ENCODE data around the gene LUZP1. TPM values are rescaled to one million over a fixed set of nuclear protein-coding genes. Genes with fewer than 3 reads are reported as not detected.

The LUZP1 gene
- total RNA-seq, 1 donor from 2014 or later, result 5.5 TPM

- no peak for DNase-seq
Measured at GRCh38 chr1:23150742-23151141, 17.9 kb downstream of the LUZP1 start.

DNA sequence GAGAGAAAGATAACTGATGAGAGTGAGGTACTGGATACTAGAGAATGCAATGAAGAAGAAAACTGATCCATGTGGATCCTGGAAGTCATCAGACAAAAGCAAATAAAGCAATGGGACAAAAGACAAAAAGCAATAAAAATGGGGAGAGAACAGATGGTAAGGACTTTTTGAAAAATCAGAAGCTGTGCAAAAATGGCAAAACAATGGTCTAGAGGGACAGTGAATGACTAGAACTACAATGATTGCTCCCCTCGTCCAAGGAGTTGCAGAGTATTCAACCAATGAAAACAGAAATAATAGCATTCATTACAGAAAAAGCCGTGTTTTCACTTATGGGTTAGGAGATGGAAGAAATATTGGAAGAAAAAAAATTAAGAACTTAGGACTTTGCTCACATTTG lies 18.5 kb downstream of the LUZP1 start:
- DNase-seq, result no peak

DNA sequence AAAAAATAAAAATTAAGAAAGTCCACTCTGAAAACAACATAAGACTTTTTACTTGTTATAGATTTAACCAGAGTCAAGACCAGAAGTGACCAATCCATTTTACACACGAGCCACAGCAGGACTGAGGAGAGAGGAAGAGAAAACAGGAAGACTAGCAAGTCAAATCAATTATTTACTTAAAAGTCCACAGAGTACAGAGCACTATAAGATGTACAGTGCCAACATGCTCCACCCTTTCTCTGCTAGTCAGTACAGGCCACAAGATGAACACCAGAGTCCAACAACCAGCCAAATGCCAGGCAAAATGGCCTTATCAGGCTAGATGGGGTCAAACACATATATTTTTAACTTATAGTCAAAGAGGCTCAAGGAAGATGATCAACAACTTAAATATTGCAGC lies 19.5 kb downstream of the LUZP1 start:
- DNase-seq, result no peak

DNA sequence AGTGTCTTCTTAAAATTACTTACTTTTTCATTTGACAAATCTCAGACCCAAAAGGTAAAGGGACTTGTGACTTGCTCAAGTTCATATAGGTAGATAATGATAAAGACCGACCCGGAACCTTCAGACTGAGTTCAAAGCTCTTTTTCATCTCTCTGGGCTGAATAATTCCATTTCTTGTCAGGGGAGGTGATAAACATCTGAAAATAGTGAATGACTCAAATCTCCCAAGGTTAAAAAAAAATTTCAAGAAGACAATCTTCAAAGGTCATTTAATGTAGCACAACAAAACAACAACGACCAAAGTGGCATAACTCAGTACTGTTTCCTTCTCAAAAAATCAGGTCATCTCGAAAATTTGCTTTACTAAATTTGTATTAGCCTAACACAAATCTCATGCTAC lies 20.6 kb downstream of the LUZP1 start:
- no peak for DNase-seq

GRCh38 chr1:23140940-23141596 lies 27.6 kb downstream of the LUZP1 start:
- no peak for DNase-seq

DNA sequence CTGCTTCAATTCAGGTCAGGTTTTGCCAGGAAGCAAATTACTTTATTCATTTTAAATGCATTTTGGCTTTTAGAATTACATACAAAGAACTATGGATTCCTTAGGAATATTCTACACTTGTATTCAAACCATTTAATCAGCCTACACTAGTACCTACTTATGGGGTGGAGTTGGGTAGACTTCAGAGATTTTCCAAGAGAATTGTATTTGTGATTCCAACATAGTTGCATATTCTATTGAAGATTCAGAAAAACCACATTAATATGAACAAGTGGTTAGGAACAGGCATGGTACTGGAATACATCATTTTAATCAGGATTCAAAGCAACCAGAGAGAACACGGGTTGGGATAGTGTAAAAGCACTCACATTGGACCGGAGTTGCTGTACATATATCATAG lies 33.4 kb downstream of the LUZP1 start:
- no peak for DNase-seq

- no peak for DNase-seq
Measured at GRCh38 chr1:23134055-23134454, 34.6 kb downstream of the LUZP1 start.

- no peak for DNase-seq
Measured at GRCh38 chr1:23133587-23133986, 35.1 kb downstream of the LUZP1 start.

DNA sequence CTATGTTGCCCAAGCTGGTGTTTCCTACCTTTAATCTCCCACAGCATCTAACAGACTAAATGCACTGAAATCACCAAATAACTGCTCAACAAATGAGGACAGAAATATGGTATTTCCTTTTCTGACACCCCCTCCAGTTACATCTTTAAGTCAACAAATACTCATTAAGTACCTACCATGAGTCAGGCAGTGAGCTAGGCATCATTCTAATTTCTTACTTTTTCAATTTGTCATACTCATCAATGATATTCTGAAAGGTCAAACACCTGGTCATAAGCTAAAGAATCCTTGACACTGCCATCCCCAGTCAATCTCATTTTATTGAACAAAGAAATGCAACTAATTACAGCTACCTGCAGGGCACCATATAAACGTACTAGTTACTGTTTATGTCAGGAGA lies 36.6 kb downstream of the LUZP1 start:
- DNase-seq, result no peak

GRCh38 chr1:23129846-23130245 lies 38.8 kb downstream of the LUZP1 start:
- DNase-seq, result no peak

DNA sequence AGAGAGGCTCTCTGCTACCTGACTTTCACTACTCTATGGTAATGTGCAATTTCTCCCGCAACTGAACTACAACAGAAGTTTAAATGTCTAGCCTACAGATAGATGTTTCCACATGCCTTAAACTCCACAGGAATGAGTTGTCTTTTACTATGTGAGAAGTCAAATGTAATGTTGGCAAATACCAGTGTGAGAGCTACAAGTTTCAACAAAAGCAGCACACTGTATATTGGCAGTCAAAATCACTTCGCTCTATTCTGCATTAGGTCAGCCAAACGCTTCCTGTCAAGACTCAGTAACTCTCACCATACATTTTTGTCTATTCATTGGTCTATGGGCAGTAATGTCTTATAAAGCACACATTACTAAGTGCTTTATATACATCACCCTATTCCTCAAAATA lies 41.9 kb downstream of the LUZP1 start:
- no peak for DNase-seq

- DNase-seq, result no peak
Measured at GRCh38 chr1:23126200-23126599, 42.5 kb downstream of the LUZP1 start.

GRCh38 chr1:23125489-23125888 lies 43.2 kb downstream of the LUZP1 start:
- DNase-seq, result no peak

GRCh38 chr1:23124259-23125026 lies 44.2 kb downstream of the LUZP1 start:
- DNase-seq, result no peak

DNA sequence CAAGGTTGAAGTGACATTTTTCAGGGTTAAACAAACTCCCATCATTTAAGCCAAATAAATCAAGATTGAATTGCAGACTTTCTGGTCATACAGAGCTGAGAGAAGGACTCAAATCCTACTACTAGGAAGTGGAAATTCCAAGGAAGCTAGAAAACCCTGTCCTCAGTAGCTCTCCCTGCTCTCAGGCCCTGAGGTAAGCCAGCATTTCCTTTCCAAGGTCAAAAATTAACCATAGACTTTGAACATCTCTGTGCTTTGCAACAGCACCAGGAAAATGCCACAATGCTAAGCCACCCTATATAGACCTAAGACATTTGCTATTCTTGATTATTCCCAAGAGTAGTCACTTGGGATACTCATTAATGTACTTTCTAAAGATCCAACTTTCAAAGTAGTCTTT lies 45.1 kb downstream of the LUZP1 start:
- DNase-seq, result no peak

DNA sequence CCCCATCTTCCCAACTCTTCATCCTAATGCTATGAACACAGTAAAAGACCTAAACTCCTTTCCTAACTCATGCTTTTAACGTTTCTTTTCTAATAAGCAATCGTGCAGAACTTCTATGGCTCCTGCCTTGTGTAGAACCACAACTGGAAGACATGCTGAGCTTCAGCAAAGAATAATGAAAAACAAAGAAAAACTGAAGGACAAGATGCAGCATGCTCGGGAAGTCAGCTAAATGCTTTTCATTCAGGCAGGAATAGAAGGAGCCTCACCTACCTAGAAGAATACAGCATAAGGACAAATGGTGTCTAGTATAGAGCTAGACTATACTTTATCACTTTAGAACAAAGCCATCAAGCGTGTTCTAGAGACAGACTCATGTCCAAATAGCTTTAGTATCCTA lies 45.9 kb downstream of the LUZP1 start:
- DNase-seq, result no peak

DNA sequence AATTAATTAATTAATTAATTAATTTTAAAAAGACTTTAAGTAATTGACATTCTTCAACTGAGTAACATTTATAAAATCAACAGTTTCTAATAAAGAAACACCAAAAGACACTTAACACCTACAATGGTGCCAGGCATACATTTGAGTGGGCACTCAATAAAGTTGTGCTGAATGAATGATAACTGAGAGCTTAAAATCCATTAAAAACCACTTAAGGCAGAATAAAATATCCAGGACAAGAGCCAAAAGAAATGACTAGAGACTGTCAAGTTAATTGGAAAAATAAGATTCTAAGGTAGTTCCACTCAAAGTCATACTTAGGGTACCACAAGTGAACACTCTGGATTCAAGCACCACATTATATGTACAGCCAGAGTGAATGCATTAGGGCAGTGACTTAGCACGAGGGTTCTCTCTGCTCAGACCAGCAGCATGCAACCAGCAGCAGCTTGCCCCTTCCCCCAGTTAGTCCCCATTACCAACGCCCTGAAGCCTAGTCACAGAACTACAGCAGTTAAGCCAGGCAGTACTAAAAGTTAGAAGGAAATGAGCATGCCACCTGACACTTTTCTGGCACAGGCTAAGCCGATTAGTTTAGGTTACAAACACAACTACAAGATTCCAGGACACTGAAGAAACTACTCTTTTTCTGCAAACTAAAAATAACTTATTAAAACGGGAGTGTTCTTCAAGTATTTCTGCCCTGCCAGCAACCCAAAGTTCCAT lies 46.5 kb downstream of the LUZP1 start:
- no peak for DNase-seq

GRCh38 chr1:23120383-23120782 lies 48.3 kb downstream of the LUZP1 start:
- no peak for DNase-seq

DNA sequence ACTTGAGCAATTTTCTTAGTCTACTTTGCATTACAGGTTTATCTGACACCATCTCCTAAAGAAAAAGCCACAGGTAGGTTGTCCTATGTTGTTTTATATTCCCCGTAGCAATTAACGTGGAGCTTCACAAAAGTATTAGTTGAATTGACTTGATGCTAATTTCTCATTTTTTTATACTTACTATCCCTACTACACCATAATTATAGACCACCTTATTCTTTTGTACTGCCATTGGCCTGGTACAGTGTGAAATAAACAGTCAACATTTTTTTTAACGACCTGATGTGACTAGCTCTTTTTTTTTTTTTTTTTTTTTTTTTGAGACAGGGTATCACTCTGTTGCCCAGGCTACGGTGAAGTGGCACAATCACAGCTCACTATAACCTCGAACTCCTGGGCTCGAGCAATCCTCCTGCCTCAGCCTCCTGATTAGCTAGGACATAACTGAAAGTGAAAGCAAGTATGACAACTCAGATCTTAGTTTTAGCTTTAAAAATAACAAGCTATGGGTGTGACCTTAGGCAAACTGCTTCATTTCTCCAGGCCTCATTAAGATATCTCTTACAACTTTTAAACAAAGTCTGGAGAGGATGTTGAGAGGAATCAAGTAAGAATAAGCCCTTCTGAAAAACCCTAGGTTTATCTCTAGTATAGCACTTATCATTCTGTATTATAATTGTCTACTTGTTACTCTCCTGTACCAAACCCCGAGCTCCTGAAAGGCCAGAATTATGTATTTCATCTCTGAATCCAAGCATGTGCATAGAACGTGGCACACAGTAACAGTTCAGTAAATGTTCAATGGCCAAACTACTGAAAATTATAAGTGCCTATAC lies 49.5 kb downstream of the LUZP1 start:
- DNase-seq, result no peak

DNA sequence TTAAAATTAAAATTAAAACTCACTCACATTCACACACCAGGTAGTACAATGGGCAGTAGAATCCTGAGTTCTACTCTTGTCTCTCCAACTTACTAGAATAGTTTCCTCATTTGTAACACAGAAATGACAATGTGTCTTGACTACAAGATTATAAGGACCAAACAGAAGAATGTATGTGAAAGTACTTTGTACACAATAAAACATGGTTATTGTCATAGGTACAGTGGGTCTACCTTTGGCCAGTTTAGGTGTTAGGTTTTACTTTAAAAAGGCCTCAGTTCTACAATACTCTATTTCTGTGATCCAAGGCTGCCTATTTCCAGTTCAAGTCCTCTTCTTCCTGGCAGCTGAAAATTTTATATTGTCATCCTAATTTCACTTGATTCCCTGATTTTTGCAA lies 50.2 kb downstream of the LUZP1 start:
- DNase-seq, result no peak

GRCh38 chr1:23116921-23117699 lies 51.5 kb downstream of the LUZP1 start:
- DNase-seq, result no peak

All from occipital lobe (tissue), 2 donors.